Measurements from ENCODE around the gene HPD. TPM values are rescaled to one million over a fixed set of nuclear protein-coding genes. Genes with fewer than 3 reads are reported as not detected.
A peak's percentile ranks its signal among the peaks of the same experiment; 100 is the strongest.
"Not testable (repeated sequence)": the region's sequence is repeated elsewhere in the genome, so short reads cannot be mapped to it uniquely, and the experiment has no call there.

Gene HPD
- under 1 TPM in 1 of 2 donors, not detected in 1; 0.42 TPM for total RNA-seq
- long read RNA-seq = 0 reads

DNA sequence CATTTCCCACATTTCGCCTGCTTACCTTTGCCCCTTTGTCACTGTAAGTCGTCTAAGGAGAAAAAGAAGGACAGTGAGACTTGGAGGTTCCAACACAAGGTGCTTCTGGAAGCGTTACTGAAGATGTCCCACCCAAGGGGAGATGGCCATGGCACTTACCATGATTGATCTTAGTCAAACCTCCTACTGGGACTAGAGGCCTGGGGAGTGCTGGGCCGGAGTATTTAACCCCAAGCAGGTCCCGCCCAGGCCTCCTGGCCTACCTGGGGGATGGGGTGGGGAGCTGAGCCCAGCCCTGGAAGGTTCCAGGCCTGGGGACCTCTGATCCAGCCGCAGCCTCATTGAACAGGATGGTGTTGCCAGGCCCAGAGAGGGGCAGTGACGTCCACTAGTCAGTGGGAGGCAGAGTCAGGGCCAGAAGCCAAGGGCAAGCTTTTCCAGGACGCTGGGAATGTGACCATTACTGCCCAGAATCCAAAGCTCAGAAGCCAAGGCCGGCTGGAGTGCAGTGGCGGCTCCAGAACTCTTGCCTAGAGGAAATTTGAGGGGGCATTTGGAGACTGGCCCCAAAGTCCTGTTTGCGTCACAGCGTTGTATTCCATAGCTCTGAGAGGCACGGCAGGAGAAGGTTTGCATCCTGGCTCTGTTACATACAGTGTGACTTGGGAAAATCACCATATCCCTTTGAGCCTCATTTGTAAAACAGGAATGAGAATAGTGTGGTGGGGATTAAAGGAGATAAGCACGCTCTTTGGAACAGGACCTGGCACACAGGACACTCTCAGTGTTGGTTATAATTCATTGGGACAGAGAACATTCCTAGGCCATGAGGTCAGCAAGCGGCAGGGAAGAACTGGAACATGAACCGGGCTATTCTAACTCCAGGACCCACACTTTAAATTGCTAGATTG lies at the start of gene HPD:
HPD (minus strand) TSS at position 198 of the 911 bp plus-strand sequence; CDS start at position 162, 36 bp downstream.
- ATAC-seq = no peak
- intact Hi-C loops (cut with DNase I, micrococcal nuclease) = no loop called here
- DNase-seq = peak; percentile 33 to 47

DNA sequence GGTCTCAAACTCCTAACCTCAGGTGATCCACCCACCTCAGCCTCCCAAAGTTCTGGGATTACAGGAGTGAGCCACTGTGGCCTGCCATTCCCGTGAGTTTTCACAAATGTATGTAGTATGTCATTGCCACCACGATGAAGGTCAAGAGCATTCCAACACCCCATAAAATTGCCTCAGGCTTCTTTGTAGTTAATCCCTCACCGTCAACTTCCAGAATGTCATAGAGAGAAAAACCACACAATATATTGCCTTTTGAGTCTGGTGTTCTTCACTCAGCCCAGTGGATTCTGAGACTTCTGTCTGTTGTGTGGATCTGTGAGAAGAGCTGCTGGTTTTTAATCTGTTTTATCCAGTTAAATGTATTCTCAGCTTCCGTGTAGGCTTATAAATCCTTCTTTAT lies 47.1 kb upstream of the HPD start:
- intact Hi-C loops (cut with DNase I, micrococcal nuclease) = no loop called here

DNA sequence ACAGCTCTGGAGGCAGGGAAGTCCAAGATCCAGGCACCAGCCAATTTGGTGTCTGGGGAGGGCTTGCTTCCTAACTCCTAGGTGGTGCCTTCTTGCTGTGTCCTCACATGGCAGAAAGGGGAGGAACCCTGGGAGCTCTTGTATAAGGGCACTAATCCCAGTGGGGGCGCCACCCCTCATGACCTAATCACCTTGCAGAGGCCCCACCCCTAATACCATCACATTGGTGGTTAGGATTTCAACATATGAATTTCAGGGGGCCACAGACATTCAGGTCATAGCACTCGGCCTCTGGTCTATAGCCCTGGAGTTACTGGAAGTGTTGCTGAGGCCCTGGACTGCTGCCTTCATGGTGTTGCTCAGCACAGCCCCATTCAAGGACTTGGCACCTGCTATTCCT lies 44.5 kb upstream of the HPD start:
- intact Hi-C loops (cut with DNase I, micrococcal nuclease) = no loop called here
- DNase-seq = no peak
- ATAC-seq = no peak

More for the DNA sequence above, 47.1 kb upstream of the HPD start:
- ATAC-seq (no peak), DNase-seq (no peak)

DNA sequence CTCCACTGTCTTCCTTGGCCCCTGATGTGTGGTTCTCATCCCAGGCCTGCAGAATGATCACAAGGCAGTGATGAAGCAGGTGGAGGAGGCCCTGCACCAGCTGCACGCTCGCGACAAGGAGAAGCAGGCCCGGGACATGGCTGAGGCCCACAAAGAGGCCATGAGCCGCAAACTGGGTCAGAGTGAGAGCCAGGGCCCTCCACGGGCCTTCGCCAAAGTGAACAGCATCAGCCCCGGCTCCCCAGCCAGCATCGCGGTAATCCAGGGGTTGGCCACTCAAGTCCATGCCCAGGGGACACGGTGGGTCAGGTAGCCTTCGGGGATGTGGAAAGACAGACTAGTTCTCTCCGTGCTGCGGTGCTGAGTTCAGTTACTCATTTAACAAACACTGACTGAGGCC lies 40.9 kb upstream of the HPD start:
- ATAC-seq = no peak
- intact Hi-C loops (cut with DNase I, micrococcal nuclease) = no loop called here
- DNase-seq = no peak

DNA sequence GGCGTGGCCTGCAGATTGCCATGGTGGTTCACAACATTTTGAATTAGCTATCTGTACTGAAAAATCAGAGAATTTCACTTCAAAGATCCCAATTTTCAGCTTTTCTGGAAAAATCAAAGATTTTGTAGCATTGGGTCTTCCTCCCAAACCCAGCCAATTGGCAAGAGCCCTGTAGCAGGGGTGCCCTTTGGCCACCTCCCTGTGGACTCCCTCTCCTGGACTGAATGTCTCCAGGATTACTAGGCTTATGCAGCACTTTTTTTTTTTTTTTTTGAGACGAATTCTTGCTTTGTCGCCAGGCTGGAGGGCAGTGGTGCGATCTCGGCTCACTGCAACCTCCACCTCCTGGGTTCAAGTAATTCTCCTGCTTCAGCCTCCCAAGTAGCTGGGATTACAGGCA lies 39.6 kb upstream of the HPD start:
- ATAC-seq (no peak), DNase-seq (no peak)
- intact Hi-C loops (cut with DNase I, micrococcal nuclease) = no loop called here

DNA sequence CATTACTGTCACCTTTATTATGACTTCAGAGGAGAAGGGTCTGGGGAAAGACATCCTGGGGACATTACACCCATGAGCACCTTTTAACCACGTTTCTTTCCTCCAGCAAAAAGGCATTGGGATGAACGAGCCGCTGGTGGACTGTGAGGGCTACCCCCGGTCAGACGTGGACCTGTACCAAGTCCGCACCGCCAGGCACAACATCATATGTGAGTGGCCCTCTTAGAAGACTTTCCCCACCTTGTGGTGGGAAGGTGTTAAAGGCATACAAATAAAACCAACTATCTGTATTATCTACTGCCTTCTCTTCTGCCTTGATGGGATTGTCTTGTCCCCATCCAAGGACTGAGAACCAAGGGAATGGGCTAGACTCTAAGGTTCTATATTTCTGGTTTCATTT lies 36.0 kb upstream of the HPD start:
- intact Hi-C loops (cut with DNase I, micrococcal nuclease) = no loop called here
- DNase-seq (no peak), ATAC-seq (peak; percentile 21)

DNA sequence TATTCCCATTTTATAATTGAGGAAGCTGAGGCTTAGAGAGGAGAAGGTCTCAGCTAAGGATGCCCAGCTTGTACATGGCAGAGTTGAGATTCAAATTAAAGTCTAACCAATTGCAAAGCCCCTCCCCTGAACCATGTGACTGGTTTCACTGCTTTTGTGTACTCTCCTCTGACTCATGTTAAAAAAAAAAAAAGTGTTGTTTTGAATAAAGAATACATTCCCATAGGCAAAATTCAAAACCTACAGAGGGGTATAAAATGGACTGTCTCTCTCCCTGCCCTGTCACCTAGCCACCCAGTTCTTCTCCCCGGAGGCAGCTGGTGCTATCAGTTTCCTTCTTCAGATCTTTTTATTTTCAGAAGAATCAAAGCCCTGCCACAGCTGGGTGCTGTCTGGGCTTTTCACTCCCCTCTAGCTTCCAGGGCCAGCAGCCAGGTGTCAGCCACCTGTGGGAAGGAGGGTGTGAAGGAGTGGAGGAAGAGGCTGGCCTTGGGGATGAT lies 35.4 kb upstream of the HPD start:
- peak; percentile 65 for ATAC-seq
- intact Hi-C loops (cut with DNase I, micrococcal nuclease) = no loop called here
- DNase-seq = no peak

DNA sequence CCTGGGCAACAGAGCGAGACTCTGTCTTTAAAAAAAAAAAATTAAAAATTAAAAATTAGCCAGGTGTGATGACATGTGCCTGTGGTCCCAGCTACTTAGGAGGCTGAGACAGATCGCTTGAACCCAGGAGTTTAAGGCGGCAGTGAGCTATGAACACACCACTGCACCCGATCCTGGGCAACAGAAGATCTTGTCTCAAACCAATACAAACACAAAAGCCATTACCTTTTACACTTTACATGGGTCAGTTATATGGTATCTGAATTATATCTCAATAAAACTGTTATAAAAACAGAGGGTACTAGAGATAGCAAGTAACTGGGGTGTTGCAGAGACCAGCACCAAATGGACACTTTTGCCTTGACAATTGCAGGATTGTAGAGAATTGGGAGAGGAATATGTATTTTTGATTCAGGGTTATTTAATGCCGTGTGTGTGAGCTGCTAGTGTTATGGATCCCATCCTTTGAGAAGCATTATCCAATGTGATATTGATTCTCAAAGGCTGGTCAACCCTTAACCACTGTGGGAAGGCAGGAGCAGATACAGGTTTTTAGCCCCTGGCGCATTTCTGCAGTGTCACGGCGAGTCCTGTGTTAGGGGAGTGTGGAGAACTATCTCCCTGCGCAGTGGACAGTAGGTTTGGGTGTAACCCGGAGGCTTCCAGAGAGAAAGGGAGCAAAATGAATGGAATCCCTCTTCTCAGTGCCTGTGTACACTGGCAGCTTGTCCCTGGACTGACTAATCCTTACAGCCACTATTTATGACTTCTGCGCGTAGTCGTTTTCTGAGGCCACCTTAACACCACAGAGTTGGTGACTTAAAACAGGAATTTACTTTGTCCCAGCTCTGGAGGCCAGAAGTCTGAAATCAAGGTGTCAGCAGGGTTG lies 34.3 kb upstream of the HPD start:
- ATAC-seq (no peak), DNase-seq (no peak)
- intact Hi-C loops (cut with DNase I, micrococcal nuclease) = no loop called here

DNA sequence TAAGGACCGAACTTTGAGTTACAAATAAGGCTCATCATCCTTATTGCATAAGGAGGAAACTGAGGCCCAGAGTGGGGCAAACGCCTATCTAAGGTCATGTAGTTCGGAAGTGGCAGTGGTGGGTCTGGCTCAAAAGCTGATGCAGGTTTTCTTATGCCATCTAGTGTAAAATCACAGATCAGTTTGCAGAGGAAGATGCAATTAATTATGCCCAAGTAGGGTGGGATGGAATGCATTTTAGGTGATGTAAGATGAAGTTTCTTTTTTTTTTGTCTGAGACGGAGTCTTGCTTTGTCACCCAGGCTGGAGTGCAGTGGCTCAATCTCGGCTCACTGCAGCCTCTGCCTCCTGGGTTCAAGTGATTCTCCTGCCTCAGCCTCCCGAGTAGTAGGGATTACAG lies 31.0 kb upstream of the HPD start:
- intact Hi-C loops (cut with DNase I, micrococcal nuclease); ATAC-seq; DNase-seq: not testable (repeated sequence)

DNA sequence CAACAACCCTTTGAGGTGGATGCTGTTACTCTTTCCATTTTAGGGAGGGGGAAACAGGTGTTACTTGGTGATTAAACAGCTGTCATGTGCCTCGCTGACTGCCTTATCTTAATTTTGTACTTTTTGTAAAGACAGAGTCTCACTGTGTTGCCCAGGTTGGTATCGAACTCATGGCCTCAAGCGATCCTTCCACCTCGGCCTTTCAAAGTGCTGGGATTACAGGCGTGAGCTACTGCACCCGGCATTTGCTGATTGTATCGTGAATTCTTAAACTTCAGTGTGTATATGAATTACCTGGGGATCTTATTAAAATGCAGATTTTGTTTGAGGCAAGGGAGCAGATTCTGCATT lies 30.6 kb upstream of the HPD start:
- intact Hi-C loops (cut with DNase I, micrococcal nuclease) = no loop called here
- no peak for ATAC-seq

DNA sequence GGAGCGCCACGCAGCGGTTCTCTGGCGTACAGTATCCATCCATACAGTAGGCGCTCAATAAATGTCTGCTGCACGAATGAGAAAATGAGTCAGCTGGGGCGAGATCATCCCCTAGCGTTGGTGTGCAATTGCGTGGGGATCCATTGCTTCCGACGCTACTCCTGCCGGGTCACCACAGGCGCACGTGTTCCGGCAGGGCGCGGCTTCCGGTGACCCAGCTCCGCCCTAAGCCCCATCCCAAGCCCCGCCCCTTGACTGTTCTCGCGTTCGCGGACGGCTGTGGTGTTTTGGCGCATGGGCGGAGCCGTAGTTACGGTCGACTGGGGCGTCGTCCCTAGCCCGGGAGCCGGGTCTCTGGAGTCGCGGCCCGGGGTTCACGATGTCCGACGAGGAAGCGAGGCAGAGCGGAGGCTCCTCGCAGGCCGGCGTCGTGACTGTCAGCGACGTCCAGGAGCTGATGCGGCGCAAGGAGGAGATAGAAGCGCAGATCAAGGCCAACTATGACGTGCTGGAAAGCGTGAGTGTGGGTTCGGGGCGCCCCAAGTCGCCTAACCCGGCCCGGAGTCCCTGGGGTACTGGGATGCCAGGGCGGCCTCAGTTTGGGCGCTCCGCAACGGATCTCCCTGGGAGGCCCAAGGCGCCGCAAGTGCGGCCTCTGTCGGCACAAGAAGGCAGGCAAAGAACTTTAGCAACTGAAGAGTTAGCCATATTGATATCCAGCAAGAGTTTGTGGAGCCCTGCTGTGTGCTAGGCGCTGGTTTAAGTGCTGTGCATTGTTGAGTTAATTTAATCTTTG lies 30.0 kb upstream of the HPD start, which contains the start of gene PSMD9:
PSMD9 (plus strand) TSS at position 313 of the 796 bp plus-strand sequence; CDS start at position 380, 67 bp downstream.
- ATAC-seq (peak; percentile 97), DNase-seq (peak; percentile 98 to 99)
- intact Hi-C loops (cut with DNase I, micrococcal nuclease) = no loop called here

More for the DNA sequence above, 30.6 kb upstream of the HPD start:
- no peak for DNase-seq

DNA sequence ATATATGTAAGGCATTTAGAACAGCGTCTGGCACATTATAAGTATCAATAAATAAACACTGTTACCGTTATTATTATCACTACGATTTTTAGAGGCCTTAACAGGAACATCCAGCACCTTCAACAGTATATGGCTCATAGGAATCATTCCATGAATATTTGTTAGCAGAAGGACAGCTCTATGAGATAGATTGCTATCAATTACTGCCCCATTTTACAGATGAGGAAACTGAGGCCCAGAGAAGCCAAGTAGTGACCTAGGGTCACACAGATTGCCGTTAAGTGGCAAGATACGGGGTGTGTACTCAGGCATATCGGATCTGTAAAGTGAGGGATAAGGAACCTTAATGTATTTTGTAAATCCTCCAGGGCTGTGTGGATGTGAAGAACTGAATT lies 29.4 kb upstream of the HPD start:
- ATAC-seq (no peak), DNase-seq (no peak)
- intact Hi-C loops (cut with DNase I, micrococcal nuclease) = no loop called here

DNA sequence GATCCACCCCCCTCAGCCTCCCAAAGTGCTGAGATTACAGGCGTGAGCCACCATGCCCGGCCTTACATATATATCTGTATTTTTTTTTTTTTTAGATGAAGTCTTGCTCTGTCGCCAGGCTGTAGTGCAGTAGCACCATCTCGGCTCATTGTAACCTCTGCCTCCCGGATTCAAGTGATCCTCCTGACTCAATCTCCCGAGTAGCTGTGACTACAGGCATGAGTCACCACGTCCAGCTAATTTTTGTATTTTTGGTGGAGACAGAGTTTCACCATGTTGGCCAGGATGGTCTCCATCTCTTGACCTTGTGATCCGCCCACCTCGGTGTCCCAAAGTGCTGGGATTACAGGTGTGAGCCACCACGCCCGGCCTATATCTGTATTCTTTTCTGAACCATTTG lies 26.5 kb upstream of the HPD start:
- intact Hi-C loops (cut with DNase I, micrococcal nuclease); DNase-seq; ATAC-seq: not testable (repeated sequence)

DNA sequence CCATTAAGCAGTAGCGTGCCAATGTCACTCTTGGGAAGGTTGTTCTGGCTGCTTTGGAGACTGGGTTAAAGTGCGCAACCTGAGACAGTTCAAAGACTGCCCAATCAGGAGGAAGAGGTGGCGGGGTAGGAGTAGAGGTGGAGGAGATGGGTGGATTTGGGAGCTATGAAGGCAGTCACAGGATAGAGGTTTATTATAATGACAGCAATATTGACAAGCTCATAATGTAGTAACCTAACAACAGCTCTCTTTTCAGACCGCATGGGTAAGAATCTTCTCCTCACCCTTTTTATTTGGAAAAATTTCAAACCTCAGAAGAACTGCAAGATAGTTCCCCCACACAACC lies 24.6 kb upstream of the HPD start:
- ATAC-seq = peak; percentile 52
- intact Hi-C loops (cut with DNase I, micrococcal nuclease) = no loop called here
- no peak for DNase-seq

DNA sequence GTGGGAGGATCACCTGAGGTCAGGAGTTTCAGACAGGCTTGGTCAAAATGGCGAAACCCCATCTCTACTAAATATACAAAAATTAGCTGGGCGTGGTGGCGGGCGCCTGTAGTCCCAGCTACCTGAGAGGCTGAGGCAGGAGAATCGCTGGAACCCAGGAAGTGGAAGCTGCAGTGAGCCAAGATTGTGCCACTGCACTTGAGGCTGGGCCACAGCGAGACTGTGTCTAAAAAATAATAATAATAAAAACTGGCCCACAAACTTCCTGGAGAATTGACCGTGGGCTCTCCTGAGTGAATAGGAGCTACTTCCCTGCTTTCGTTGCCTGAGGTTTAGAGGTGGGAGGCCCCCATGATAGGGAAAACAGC lies 17.4 kb upstream of the HPD start:
- intact Hi-C loops (cut with DNase I, micrococcal nuclease); ATAC-seq; DNase-seq: not testable (repeated sequence)

DNA sequence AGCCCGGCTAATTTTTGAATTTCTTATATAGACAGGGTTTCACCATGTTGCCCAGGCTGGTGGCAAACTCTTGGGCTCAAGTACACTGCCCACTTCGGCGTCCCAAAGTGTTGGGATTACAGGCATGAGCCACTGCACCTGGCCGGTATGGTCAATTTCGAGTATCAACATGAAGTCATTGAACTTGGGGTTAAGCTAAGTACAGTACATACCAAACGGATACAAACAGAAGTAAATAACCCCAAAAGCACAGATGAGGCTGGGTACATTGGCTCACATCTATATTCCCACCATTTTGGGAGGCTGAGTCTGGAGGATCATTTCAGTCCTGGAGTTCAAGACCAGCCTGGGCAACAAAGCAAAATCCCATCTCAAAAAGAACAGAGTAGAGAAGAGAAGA lies 16.9 kb upstream of the HPD start:
- intact Hi-C loops (cut with DNase I, micrococcal nuclease) = no loop called here
- ATAC-seq (no peak), DNase-seq (no peak)

DNA sequence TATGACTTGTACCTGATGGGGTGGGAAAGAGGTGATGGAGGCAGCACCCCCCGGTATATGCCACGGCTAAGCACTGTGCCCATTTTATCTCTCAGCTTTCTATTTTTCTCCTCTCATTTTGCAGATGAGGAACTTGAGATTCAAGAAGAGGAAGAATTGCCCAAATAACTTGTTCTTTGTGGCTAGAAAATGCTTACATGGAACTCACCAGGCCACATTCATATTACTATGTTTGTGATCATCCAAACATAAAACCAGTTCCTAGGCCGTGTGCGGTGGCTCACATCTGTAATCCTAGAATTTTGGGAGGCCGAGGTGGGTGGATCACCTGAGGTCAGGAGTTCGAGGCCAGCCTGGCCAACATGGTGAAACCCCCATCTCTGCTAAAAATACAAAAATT lies 15.4 kb upstream of the HPD start:
- ATAC-seq (no peak), DNase-seq (no peak)
- intact Hi-C loops (cut with DNase I, micrococcal nuclease) = no loop called here

DNA sequence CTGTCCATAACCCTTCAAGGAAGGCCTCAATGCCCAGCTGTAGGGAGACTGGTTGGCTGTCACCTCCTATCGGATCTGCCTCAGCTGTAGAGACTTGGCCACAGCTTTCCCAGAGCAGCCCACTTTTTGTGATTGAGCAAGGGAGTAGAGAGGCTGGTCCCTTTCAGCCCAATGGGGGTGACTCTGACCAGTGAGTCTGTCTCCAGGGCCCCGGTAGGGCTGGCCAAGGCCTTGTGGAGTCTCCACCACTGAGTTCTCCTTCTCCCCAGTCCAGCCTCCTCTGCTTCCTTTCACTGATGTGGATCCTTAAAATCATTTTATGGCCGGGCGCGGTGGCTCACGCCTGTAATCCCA lies 14.5 kb upstream of the HPD start:
- intact Hi-C loops (cut with DNase I, micrococcal nuclease) = no loop called here
- no peak for DNase-seq
- ATAC-seq = no peak
